ENCODE results near the gene FBXL15.

The FBXL15 gene

DNA sequence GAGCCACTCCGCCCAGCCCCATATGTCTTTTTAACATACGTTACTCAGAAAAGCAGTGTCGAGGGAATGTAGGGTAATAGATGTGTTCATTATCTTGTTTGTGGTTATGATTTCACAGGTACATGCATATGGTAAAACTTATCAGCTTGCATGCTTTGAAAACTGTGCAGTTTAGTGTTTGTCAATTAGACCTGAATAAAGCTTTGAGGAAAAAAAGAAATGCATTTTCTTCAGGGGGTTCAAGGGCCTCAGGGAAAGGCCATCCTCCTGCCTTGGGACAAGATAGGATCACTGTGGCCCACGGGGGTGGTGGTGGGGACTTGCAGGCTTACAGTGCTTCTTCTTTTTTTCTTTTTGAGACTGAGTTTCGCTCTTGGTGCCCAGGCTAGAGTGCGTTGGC lies 46.7 kb downstream of the FBXL15 start:
- H3K27ac Mint-ChIP-seq: no peak overlapping the region
- DNase-seq (ENCODE audit: low spot score in 2 of 2) (no peak), ATAC-seq (no peak)
- no peaks in the 10 kb centered on the region for H3K9me3 Mint-ChIP-seq
- H3K4me1 Mint-ChIP-seq: peaks cover 24% of the 10 kb centered on the region
- peaks cover 6% of the 10 kb centered on the region for H3K36me3 Mint-ChIP-seq
- H3K4me3 Mint-ChIP-seq: no peak overlapping the region

DNA sequence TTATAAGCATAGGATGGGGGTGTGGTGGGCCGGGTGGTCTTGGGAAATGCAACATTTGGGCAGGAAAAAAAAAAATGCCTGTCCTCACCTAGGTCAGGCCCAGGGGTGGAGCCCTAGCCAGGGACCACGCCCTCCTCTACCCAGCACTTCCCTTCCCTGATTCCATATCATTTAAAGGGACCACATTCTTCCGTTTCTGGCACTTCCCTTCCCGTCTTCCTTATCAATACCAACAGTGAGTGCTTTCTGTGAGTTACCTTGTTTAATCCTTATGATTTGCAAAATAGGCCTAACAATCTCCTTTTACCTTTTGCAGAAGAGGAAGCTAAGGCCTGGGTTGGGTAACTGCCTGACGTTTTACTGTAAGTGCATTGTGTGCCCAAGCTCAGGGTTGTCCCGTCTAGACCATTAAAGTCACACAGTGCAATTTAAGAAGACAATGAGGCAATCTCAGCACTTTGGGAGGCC lies 47.4 kb downstream of the FBXL15 start:
- H3K4me3 Mint-ChIP-seq: no peak overlapping the region
- ATAC-seq: no peak
- peaks cover 23% of the 10 kb centered on the region for H3K4me1 Mint-ChIP-seq
- DNase-seq (ENCODE audit: low spot score in 2 of 2): no peak
- H3K27ac Mint-ChIP-seq: no peak overlapping the region
- peaks cover 6% of the 10 kb centered on the region for H3K36me3 Mint-ChIP-seq
- no peaks in the 10 kb centered on the region for H3K9me3 Mint-ChIP-seq

DNA sequence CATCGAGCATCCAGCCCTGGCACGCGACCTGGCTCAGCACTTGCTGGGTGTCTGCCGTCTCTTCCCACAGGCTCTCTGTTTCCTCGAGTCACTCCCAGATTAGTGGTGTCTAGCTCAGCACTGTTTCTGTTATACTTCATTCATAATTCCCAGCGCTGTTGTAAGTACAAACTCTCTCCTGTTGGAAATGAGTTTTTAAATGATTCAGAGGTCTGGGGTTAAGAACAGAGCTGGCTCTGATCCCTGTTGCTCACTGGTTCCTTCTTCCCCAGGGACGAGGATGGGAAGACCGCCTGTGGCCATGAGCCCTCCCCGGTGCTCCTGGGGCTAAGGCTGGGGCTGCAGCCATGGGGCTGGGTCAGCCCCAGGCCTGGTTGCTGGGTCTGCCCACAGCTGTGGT lies 48.0 kb downstream of the FBXL15 start:
- ATAC-seq (no peak), DNase-seq (ENCODE audit: low spot score in 2 of 2) (no peak)
- H3K27ac Mint-ChIP-seq: peak overlapping the region; percentile 76
- H3K4me3 Mint-ChIP-seq: no peak overlapping the region
- H3K4me1 Mint-ChIP-seq: peaks cover 23% of the 10 kb centered on the region
- H3K36me3 Mint-ChIP-seq: peaks cover 6% of the 10 kb centered on the region
- no peaks in the 10 kb centered on the region for H3K9me3 Mint-ChIP-seq

DNA sequence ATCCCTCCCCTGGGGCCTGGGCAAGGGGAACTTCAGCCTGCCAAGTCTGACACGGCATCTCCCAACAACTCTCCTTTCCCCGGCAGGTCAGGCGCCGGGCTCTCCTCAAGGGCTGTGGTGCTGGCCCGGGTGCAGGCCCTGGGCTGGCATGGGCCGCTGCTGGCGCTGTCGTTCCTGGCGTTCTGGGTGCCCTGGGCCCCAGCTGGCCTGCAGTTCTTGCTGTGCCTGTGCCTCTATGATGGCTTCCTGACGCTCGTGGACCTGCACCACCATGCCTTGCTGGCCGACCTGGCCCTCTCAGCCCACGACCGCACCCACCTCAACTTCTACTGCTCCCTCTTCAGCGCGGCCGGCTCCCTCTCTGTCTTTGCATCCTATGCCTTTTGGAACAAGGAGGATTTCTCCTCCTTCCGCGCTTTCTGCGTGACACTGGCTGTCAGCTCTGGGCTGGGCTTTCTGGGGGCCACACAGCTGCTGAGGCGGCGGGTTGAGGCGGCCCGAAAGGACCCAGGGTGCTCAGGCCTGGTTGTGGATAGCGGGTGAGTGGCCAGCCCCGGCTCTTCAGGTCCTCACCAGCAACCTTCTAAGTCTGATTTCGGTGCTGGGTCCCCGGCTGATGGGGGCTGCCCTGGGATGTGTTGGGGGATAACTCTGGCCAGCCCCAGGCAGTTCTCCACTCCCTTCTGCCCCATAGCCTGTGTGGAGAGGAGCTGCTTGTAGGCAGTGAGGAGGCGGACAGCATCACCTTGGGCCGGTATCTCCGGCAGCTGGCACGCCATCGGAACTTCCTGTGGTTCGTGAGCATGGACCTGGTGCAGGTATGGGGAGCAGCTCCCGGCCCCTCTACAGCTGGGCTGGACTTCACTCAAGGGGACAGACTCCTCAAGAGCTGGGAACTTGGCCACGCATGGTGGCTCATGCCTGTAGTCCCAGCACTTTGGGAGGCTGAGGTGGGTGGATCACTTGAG lies 50.2 kb downstream of the FBXL15 start:
- ATAC-seq: no peak
- H3K4me1 Mint-ChIP-seq: peaks cover 22% of the 10 kb centered on the region
- DNase-seq (ENCODE audit: low spot score in 2 of 2): no peak
- no peaks in the 10 kb centered on the region for H3K36me3 Mint-ChIP-seq
- no peak overlapping the region for H3K4me3 Mint-ChIP-seq
- H3K9me3 Mint-ChIP-seq: no peaks in the 10 kb centered on the region
- H3K27ac Mint-ChIP-seq: no peak overlapping the region
